ENCODE measurements around the gene KRTAP4-3. TPM values are rescaled to one million over a fixed set of nuclear protein-coding genes. Genes with fewer than 3 reads are reported as not detected.

KRTAP4-3 gene
- total and polyA plus RNA-seq, 10 of the 15 experiments (the other 5 are each of a cell fraction or from before 2014, with no cell fraction given) = not detected

DNA sequence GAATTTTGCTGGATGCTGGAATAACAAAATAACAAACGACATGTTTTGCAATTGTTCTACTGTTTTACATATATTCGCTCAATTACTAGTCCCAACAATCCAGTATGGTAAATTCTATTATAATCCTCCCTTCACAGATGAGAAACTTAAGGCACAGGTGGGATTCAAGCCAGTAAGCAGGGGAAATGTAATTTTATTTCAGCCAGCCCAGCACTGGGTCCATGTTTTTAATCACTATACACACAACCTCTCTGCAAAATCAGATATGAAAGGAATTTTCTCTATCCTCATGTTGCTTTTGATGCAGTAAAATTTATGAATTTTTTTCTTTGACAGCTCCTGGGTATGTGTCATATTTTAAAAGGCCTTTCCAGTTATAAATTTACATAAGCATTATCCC, 22.8 kb downstream of the KRTAP4-3 start (continued):
- TF ChIP-seq SREBF2 (IDR thresholded peaks at IDR 0.05; ENCODE audit: low read length) (no peak), EED (IDR thresholded peaks at IDR 0.05; ENCODE audit: low read depth) (no peak), ESRRA (IDR thresholded peaks at IDR 0.05; ENCODE audit: low read length) (no peak)

DNA sequence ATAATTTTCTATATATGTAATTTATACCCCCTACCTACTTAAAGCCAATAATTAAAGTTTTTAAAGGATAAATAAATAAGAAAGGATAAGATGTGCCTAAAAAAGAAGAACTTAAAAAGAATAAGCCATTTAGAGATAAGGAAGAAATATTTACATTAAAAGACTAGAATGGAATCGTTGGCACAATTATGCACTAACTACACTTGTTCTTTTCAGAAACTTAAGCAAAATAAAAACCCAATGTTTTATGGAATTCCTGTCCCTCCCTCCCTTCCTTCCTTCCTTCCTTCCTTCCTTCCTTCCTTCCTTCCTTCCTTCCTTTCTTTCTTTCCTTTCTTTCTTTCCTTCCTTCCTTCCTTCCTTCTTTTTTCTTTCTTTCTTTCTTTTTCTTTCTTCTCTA, 23.2 kb downstream of the KRTAP4-3 start:
- TF ChIP-seq EZH2 (IDR thresholded peaks at IDR 0.05; ENCODE audit: borderline replicate concordance, control insufficient read depth, low read depth, low read length) (no peak), FOXK2 (IDR thresholded peaks at IDR 0.05) (no peak), SMAD1 (IDR thresholded peaks at IDR 0.05; ENCODE audit: low read depth, partially characterized antibody) (no peak), YY1 (IDR thresholded peaks at IDR 0.05; ENCODE audit: low read depth, low read length) (no peak), PAX8 (IDR thresholded peaks at IDR 0.05) (no peak)
- TF ChIP-seq, protein P1, sequence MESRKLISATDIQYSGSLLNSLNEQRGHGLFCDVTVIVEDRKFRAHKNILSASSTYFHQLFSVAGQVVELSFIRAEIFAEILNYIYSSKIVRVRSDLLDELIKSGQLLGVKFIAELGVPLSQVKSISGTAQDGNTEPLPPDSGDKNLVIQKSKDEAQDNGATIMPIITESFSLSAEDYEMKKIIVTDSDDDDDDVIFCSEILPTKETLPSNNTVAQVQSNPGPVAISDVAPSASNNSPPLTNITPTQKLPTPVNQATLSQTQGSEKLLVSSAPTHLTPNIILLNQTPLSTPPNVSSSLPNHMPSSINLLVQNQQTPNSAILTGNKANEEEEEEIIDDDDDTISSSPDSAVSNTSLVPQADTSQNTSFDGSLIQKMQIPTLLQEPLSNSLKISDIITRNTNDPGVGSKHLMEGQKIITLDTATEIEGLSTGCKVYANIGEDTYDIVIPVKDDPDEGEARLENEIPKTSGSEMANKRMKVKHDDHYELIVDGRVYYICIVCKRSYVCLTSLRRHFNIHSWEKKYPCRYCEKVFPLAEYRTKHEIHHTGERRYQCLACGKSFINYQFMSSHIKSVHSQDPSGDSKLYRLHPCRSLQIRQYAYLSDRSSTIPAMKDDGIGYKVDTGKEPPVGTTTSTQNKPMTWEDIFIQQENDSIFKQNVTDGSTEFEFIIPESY (IDR thresholded peaks at IDR 0.05) = no peak
- ChIA-PET CTCF (no interaction called here), SMC1A (ENCODE audit: uncharacterized antibody, unreplicated experiment) (no interaction called here), POLR2A (no interaction called here), RAD21 (ENCODE audit: unreplicated experiment) (no interaction called here)
- no peaks in the 10 kb centered on the region for H3K36me3 ChIP-seq (ENCODE audit: control insufficient read depth in 2 of 2, insufficient read depth in 2 of 2, low read length in 1 of 2)
- no TSS peak for BruUV-seq (replicated peaks)
- H3K27me3 ChIP-seq (replicated peaks in 1 of 2; ENCODE audit: control insufficient read depth in 2 of 2, insufficient read depth in 2 of 2, low read length in 1 of 2) = no peaks in the 10 kb centered on the region
- H3K27ac ChIP-seq (ENCODE audit: control insufficient read depth, insufficient read depth) = no peak overlapping the region
- FAIRE-seq = no peak
- in situ Hi-C loops (cut with MboI) (no loop called here), intact Hi-C loops (cut with micrococcal nuclease; ENCODE audit: unreplicated experiment) (no loop called here)
- no peak for DNase-seq (ENCODE audit: low read depth, low spot score)
- no peak overlapping the region for H3K4me3 ChIP-seq
- H4K20me1 ChIP-seq (ENCODE audit: control insufficient read depth, insufficient read depth) = no peaks in the 10 kb centered on the region
- no peak overlapping the region for H3K4me2 ChIP-seq (ENCODE audit: control insufficient read depth, insufficient read depth)
- H2AFZ ChIP-seq (ENCODE audit: control insufficient read depth, low read depth, low read length) = no peak overlapping the region
- no peak for ATAC-seq
- H3K79me2 ChIP-seq (ENCODE audit: control insufficient read depth, insufficient read depth, low read length) = no peaks in the 10 kb centered on the region
- H3K9ac ChIP-seq (ENCODE audit: control insufficient read depth, insufficient read depth, low read length) = no peak overlapping the region
- WGBS (ENCODE audit: insufficient coverage, insufficient replicate concordance, low lambda C conversion rate, missing lambda C conversion rate) = 27% methylated on average over 1 of the region's 1 CpG
- H3K4me1 ChIP-seq (ENCODE audit: control insufficient read depth, insufficient read depth, low read length) = no peaks in the 10 kb centered on the region
- no peaks in the 10 kb centered on the region; the same call in 1 of the 3 replicates for H3K9me3 ChIP-seq (replicated peaks; ENCODE audit: control insufficient read depth, insufficient read depth, low read length)
